ENCODE measurements around the gene ELL. TPM values are rescaled to one million over a fixed set of nuclear protein-coding genes. Genes with fewer than 3 reads are reported as not detected.
A peak's percentile ranks its signal among the peaks of the same experiment; 100 is the strongest.

Gene ELL
- total RNA-seq, result 10 to 100 TPM; 12.6 to 19.0 (median 14.0) TPM
- 9.3 TPM for polyA plus RNA-seq
- long read RNA-seq, donor 1, full-length matches to known transcripts, result 16 of 47 reads
- long read RNA-seq, donor 1, partial matches to known transcripts, result 24 of 47 reads
- long read RNA-seq, donor 1, other reads (novel, unspliced or antisense), result 7 of 47 reads
- long read RNA-seq, donor 2, full-length matches to known transcripts, result 4 of 19 reads
- long read RNA-seq, donor 2, partial matches to known transcripts, result 13 of 19 reads
- long read RNA-seq, donor 2, other reads (novel, unspliced or antisense), result 2 of 19 reads
- long read RNA-seq, donor 3, full-length matches to known transcripts, result 12 of 77 reads
- long read RNA-seq, donor 3, partial matches to known transcripts, result 48 of 77 reads
- long read RNA-seq, donor 3, other reads (novel, unspliced or antisense), result 17 of 77 reads
- long read RNA-seq, donor 4, full-length matches to known transcripts, result 2 of 12 reads
- long read RNA-seq, donor 4, partial matches to known transcripts, result 10 of 12 reads
- long read RNA-seq, donor 4, other reads (novel, unspliced or antisense), result 0 of 12 reads

GRCh38 chr19:18521692-18522123 lies at the start of gene ELL:
Gene ELL, minus strand, starts transcription at chr19:18522070. Its CDS starts 15 bp downstream, at chr19:18522055.
- intact Hi-C loops (cut with DNase I), result loop anchor here in 2 of 4 donors (5.0 to 10.0 kb wide), 2 partner anchors 49 to 57 kb away; no protein-coding TSS in a partner anchor
- Histone ChIP-seq H3K27ac (ENCODE audit: low read length) (peak within 1 kb of the TSS; percentile 93), H3K27me3 (ENCODE audit: control insufficient read depth, insufficient read depth) (no peaks in the 10 kb centered on the region), H3K4me1 (ENCODE audit: control insufficient read depth, insufficient read depth, low read length) (peaks cover 5% of the 10 kb centered on the region), H3K9me3 (ENCODE audit: control insufficient read depth, low read length) (no peaks in the 10 kb centered on the region), H3K4me3 (ENCODE audit: low read length) (peak within 1 kb of the TSS; percentile 90)
- DNase-seq (no peak), ATAC-seq (peak; percentile 12 to 20)
- under 1% methylated on average over 52 of the region's 52 CpGs for WGBS

GRCh38 chr19:18568367-18568766 lies 46.5 kb upstream of the ELL start:
- no peak for ATAC-seq
- intact Hi-C loops (cut with DNase I), result loop anchor here in 2 of 4 donors (10.0 kb wide), 2 partner anchors 94 to 104 kb away; no protein-coding TSS in a partner anchor

DNA sequence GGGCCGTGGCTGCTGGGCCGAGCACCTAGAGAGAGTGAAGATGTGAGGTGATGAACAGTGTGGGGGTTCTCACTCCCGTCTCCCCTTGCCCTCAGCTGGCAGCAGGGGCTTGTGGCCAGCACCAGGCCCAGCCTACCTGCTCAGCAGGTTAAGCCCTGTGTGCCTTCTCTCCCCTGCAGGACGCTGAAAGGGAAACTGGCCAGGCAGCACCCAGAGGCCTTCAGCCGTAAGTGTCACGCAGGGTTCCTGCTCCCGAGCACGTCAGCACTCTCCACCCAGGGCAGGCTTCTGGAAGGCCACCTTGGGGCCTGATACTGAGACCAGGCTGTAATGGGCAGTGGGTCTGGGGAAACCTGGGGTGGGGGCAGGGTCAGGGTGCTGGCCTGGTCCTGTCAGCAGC lies 45.1 kb upstream of the ELL start:
- ATAC-seq, result no peak
- intact Hi-C loops (cut with DNase I), result loop anchor here in 2 of 4 donors (10.0 kb wide), 2 partner anchors 92 to 102 kb away; no protein-coding TSS in a partner anchor
- DNase-seq, result peak in 1 of 3 donors; percentile 39
- 96% methylated on average over 8 of the region's 8 CpGs for WGBS
- Histone ChIP-seq H3K4me1 (ENCODE audit: control insufficient read depth, insufficient read depth, low read length) (no peaks in the 10 kb centered on the region), H3K27ac (ENCODE audit: low read length) (no peak overlapping the region), H3K4me3 (ENCODE audit: low read length) (no peak overlapping the region), H3K9me3 (ENCODE audit: control insufficient read depth, low read length) (no peaks in the 10 kb centered on the region), H3K27me3 (ENCODE audit: control insufficient read depth, insufficient read depth) (no peaks in the 10 kb centered on the region)

More at GRCh38 chr19:18568367-18568766, 46.5 kb upstream of the ELL start:
- Histone ChIP-seq H3K27ac (ENCODE audit: low read length) (no peak overlapping the region), H3K4me1 (ENCODE audit: control insufficient read depth, insufficient read depth, low read length) (peaks cover 8% of the 10 kb centered on the region), H3K27me3 (ENCODE audit: control insufficient read depth, insufficient read depth) (no peaks in the 10 kb centered on the region), H3K4me3 (ENCODE audit: low read length) (no peak overlapping the region), H3K9me3 (ENCODE audit: control insufficient read depth, low read length) (no peaks in the 10 kb centered on the region)
- WGBS, result 87% methylated on average over 15 of the region's 15 CpGs
- peak in 1 of 3 donors; percentile 48 for DNase-seq

GRCh38 chr19:18562086-18562485 lies 40.2 kb upstream of the ELL start:
- DNase-seq, result peak; percentile 75 to 85 (median 83)
- WGBS, result 44% methylated on average over 14 of the region's 14 CpGs
- no peak overlapping the region for H3K4me3 ChIP-seq (ENCODE audit: low read length)
- intact Hi-C loops (cut with DNase I), result loop anchor here in 2 of 4 donors (10.0 kb wide), 2 partner anchors 87 to 97 kb away; no protein-coding TSS in a partner anchor
- H3K27me3 ChIP-seq (ENCODE audit: control insufficient read depth, insufficient read depth), result no peaks in the 10 kb centered on the region
- no peaks in the 10 kb centered on the region for H3K4me1 ChIP-seq (ENCODE audit: control insufficient read depth, insufficient read depth, low read length)
- H3K27ac ChIP-seq (ENCODE audit: low read length), result peak overlapping the region; percentile 89
- H3K9me3 ChIP-seq (ENCODE audit: control insufficient read depth, low read length), result no peaks in the 10 kb centered on the region
- ATAC-seq, result peak; percentile 48 to 63

DNA sequence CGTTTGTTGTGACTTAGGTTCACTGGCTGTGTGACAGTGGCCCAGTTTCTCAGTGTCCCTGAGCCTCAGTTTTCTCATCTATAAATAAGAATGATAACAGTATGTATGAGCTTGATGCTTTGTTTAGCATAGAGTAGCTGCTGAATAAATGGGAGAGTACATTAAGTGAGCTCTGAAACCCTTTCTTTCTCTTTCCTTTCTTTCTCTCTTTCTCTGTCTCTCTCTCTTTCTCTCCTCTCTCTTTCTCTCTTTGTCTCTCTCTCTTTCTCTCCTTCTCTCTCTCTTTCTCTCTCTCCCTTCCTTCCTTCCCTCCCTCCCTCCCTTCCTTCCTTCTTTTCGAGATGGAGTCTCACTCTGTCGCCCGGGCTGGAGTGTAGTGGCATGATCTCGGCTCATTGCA lies 37.8 kb upstream of the ELL start:
- intact Hi-C loops (cut with DNase I), result loop anchor here in 2 of 4 donors (10.0 kb wide), 2 partner anchors 85 to 95 kb away; no protein-coding TSS in a partner anchor
- Histone ChIP-seq H3K9me3 (ENCODE audit: control insufficient read depth, low read length) (no peaks in the 10 kb centered on the region), H3K4me3 (ENCODE audit: low read length) (no peak overlapping the region), H3K27ac (ENCODE audit: low read length) (no peak overlapping the region), H3K4me1 (ENCODE audit: control insufficient read depth, insufficient read depth, low read length) (no peaks in the 10 kb centered on the region), H3K27me3 (ENCODE audit: control insufficient read depth, insufficient read depth) (no peaks in the 10 kb centered on the region)
- ATAC-seq, result no peak
- 53% methylated on average over 5 of the region's 5 CpGs for WGBS
- no peak for DNase-seq

- DNase-seq (peak in 2 of 3 donors; percentile 3 to 4), ATAC-seq (no peak)
- WGBS, result 54% methylated on average over 3 of the region's 3 CpGs
- intact Hi-C loops (cut with DNase I), result no loop called here
- peak overlapping the region; percentile 99 for H3K27ac ChIP-seq (ENCODE audit: low read length)
- H3K4me3 ChIP-seq (ENCODE audit: low read length), result peak overlapping the region; percentile 97
- H3K9me3 ChIP-seq (ENCODE audit: control insufficient read depth, low read length), result no peaks in the 10 kb centered on the region
- H3K4me1 ChIP-seq (ENCODE audit: control insufficient read depth, insufficient read depth, low read length), result no peaks in the 10 kb centered on the region
- H3K27me3 ChIP-seq (ENCODE audit: control insufficient read depth, insufficient read depth), result no peaks in the 10 kb centered on the region
These were observed 36.7 kb upstream of the ELL start for GRCh38 chr19:18558604-18559003.

- DNase-seq, result no peak
- Histone ChIP-seq H3K27ac (ENCODE audit: low read length) (peak overlapping the region; percentile 99), H3K27me3 (ENCODE audit: control insufficient read depth, insufficient read depth) (no peaks in the 10 kb centered on the region), H3K9me3 (ENCODE audit: control insufficient read depth, low read length) (no peaks in the 10 kb centered on the region), H3K4me1 (ENCODE audit: control insufficient read depth, insufficient read depth, low read length) (no peaks in the 10 kb centered on the region), H3K4me3 (ENCODE audit: low read length) (peak overlapping the region; percentile 97)
- intact Hi-C loops (cut with DNase I), result no loop called here
- ATAC-seq, result no peak
- WGBS, result 4% methylated on average over 11 of the region's 11 CpGs
These were observed 36.3 kb upstream of the ELL start for GRCh38 chr19:18558202-18558555.

- 2% methylated on average over 58 of the region's 58 CpGs for WGBS
- DNase-seq (peak; percentile 99), ATAC-seq (peak; percentile 97)
- intact Hi-C loops (cut with DNase I), result no loop called here
- Histone ChIP-seq H3K4me3 (ENCODE audit: low read length) (peak within 1 kb of the TSS; percentile 97), H3K27ac (ENCODE audit: low read length) (peak within 1 kb of the TSS; percentile 99), H3K4me1 (ENCODE audit: control insufficient read depth, insufficient read depth, low read length) (no peaks in the 10 kb centered on the region), H3K27me3 (ENCODE audit: control insufficient read depth, insufficient read depth) (no peaks in the 10 kb centered on the region), H3K9me3 (ENCODE audit: control insufficient read depth, low read length) (no peaks in the 10 kb centered on the region)
These were observed 35.7 kb upstream of the ELL start, which contains the start of gene KXD1 for GRCh38 chr19:18557411-18558201. Gene KXD1, plus strand, starts transcription at chr19:18557870. Its CDS starts 4,187 bp downstream, at chr19:18562057.

DNA sequence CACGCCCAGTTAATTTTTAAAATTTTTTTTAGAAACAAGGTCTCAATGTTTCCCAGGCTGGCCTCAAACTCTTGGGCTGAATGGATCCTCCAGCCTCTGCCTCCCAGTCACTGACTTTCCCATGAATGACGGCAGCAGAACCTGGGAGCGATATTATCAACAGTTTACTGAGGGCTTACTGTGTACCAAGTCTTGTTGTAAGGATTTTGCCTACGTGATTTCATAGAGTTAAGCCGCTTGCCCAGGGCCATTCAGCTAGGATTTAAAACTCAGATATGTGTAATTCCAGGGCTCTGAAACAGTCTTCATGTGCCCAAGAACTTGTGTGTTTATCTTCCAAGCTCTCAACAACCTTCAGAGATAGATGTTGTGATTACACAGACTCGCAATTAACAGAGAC lies 29.8 kb upstream of the ELL start:
- ATAC-seq (no peak), DNase-seq (peak in 1 of 3 donors; percentile 5)
- intact Hi-C loops (cut with DNase I), result no loop called here
- Histone ChIP-seq H3K4me1 (ENCODE audit: control insufficient read depth, insufficient read depth, low read length) (no peaks in the 10 kb centered on the region), H3K9me3 (ENCODE audit: control insufficient read depth, low read length) (no peaks in the 10 kb centered on the region), H3K27ac (ENCODE audit: low read length) (no peak overlapping the region), H3K4me3 (ENCODE audit: low read length) (no peak overlapping the region), H3K27me3 (ENCODE audit: control insufficient read depth, insufficient read depth) (no peaks in the 10 kb centered on the region)
- WGBS, result 69% methylated on average over 6 of the region's 6 CpGs

GRCh38 chr19:18543814-18544475 lies 22.1 kb upstream of the ELL start:
- Histone ChIP-seq H3K27ac (ENCODE audit: low read length) (no peak overlapping the region), H3K27me3 (ENCODE audit: control insufficient read depth, insufficient read depth) (no peaks in the 10 kb centered on the region), H3K9me3 (ENCODE audit: control insufficient read depth, low read length) (no peaks in the 10 kb centered on the region), H3K4me3 (ENCODE audit: low read length) (peak overlapping the region; percentile 88), H3K4me1 (ENCODE audit: control insufficient read depth, insufficient read depth, low read length) (peaks cover 3% of the 10 kb centered on the region)
- intact Hi-C loops (cut with DNase I), result no loop called here
- peak in 2 of 3 donors; percentile 48 to 67 for DNase-seq
- peak; percentile 58 to 64 for ATAC-seq
- 7% methylated on average over 12 of the region's 12 CpGs for WGBS
